Inflammatory macrophage treated with lipopolysaccharide for 1 hour (primary cell): ENCODE data around the gene MUC5AC.
A peak's percentile ranks its signal among the peaks of the same experiment; 100 is the strongest.

Source experiments
- DNase-seq, 2 donors: peaks; one replicate each; pipeline ENCODE4 v3.0.0-alpha.2; 2020 to 2022

Gene MUC5AC

GRCh38 chr11:1122664-1123002 is 35.1 kb upstream of the MUC5AC start:
- DNase-seq = no peak

GRCh38 chr11:1123970-1124369 is 33.8 kb upstream of the MUC5AC start:
- DNase-seq = no peak

GRCh38 chr11:1125803-1126202 is 31.9 kb upstream of the MUC5AC start:
- DNase-seq = no peak

- DNase-seq = no peak
Measured at GRCh38 chr11:1126491-1126926, 31.2 kb upstream of the MUC5AC start.

GRCh38 chr11:1126935-1127663 is 30.7 kb upstream of the MUC5AC start:
- no peak for DNase-seq

GRCh38 chr11:1127664-1128162 is 30.0 kb upstream of the MUC5AC start:
- DNase-seq = no peak

GRCh38 chr11:1128311-1129142 is 29.2 kb upstream of the MUC5AC start:
- DNase-seq = no peak

GRCh38 chr11:1129143-1129610 is 28.6 kb upstream of the MUC5AC start:
- DNase-seq = no peak

GRCh38 chr11:1129611-1130160 is 28.1 kb upstream of the MUC5AC start:
- no peak for DNase-seq

- no peak for DNase-seq
Measured at GRCh38 chr11:1130276-1131032, 27.3 kb upstream of the MUC5AC start.

- DNase-seq = no peak
Measured at GRCh38 chr11:1131033-1131911, 26.5 kb upstream of the MUC5AC start.

- DNase-seq = no peak
Measured at GRCh38 chr11:1134848-1135445, 22.8 kb upstream of the MUC5AC start.

GRCh38 chr11:1138097-1138496 is 19.7 kb upstream of the MUC5AC start:
- peak in 1 of 2 donors; percentile 25 for DNase-seq

- DNase-seq = no peak
Measured at GRCh38 chr11:1139441-1140083, 18.2 kb upstream of the MUC5AC start.

- no peak for DNase-seq
Measured at GRCh38 chr11:1140642-1141490, 16.9 kb upstream of the MUC5AC start.

GRCh38 chr11:1146365-1146764 is 11.4 kb upstream of the MUC5AC start:
- no peak for DNase-seq

- no peak for DNase-seq
Measured at GRCh38 chr11:1147792-1148191, 10.0 kb upstream of the MUC5AC start.

GRCh38 chr11:1148752-1149180 is 9.0 kb upstream of the MUC5AC start:
- no peak for DNase-seq

- DNase-seq = no peak
Measured at GRCh38 chr11:1149545-1149944, 8.2 kb upstream of the MUC5AC start.

GRCh38 chr11:1150116-1150515 is 7.6 kb upstream of the MUC5AC start:
- DNase-seq = no peak
